ENCODE data around the gene TPCN1. TPM values are rescaled to one million over a fixed set of nuclear protein-coding genes. Genes with fewer than 3 reads are reported as not detected.

Gene TPCN1
- total and polyA plus RNA-seq, 2 experiments from 2014 or later, result 14.4 to 16.2 TPM

GRCh38 chr12:113267621-113268020 lies 46.4 kb downstream of the TPCN1 start (continued):
- TF ChIP-seq ZNF462 (CRISPR knock-in tag; IDR thresholded peaks at IDR 0.05), result no peak

GRCh38 chr12:113268136-113268535 lies 46.9 kb downstream of the TPCN1 start:
- no peaks in the 10 kb centered on the region for H3K9me2 ChIP-seq (ENCODE audit: insufficient read depth)
- no peaks in the 10 kb centered on the region for H3F3A ChIP-seq (replicated peaks; ENCODE audit: low read depth)
- no peak for ATAC-seq
- no peak for TF ChIP-seq CTCF (conservative IDR thresholded peaks at IDR 0.05; ENCODE audit: low read depth in 2 of 2)
- TF ChIP-seq EZH2 (IDR thresholded peaks at IDR 0.05; ENCODE audit: low read depth, unreplicated experiment), result no peak
- TF ChIP-seq REST (IDR thresholded peaks at IDR 0.05; ENCODE audit: unreplicated experiment), result no peak
- TF ChIP-seq NANOG (IDR thresholded peaks at IDR 0.05; ENCODE audit: borderline replicate concordance), result no peak
- no peak for TF ChIP-seq ZNF331 (CRISPR knock-in tag; IDR thresholded peaks at IDR 0.05; ENCODE audit: low read depth)
- TF ChIP-seq ZNF114 (CRISPR knock-in tag; IDR thresholded peaks at IDR 0.05), result no peak
- TF ChIP-seq STAT1 (IDR thresholded peaks at IDR 0.05; ENCODE audit: unreplicated experiment), result no peak

More at GRCh38 chr12:113268136-113268535, 46.9 kb downstream of the TPCN1 start:
- Mint-ChIP-seq H3K4me1 (peaks cover 9% of the 10 kb centered on the region), H3K27ac (no peak overlapping the region), H3K9me3 (no peaks in the 10 kb centered on the region), H3K4me3 (no peak overlapping the region), H3K27me3 (ENCODE audit: insufficient read depth, low read depth, poor library complexity) (peaks cover 11% of the 10 kb centered on the region), H3K36me3 (ENCODE audit: low read depth) (peaks cover 11% of the 10 kb centered on the region)
- no peaks in the 10 kb centered on the region for H3K4me1 ChIP-seq (ENCODE audit: insufficient read depth)
- H4K20me1 ChIP-seq (replicated peaks; ENCODE audit: insufficient read depth), result no peaks in the 10 kb centered on the region
- H3K4me3 ChIP-seq, result no peak overlapping the region
- H3K27me3 ChIP-seq (ENCODE audit: insufficient read depth), result no peaks in the 10 kb centered on the region
- no peak for DNase-seq (ENCODE audit: low spot score)
- no peaks in the 10 kb centered on the region for H3K36me3 ChIP-seq (ENCODE audit: insufficient read depth)
- H3K79me2 ChIP-seq (replicated peaks; ENCODE audit: insufficient read depth), result no peaks in the 10 kb centered on the region
- H2AFZ ChIP-seq, result no peak overlapping the region
- H3K27ac ChIP-seq (ENCODE audit: low read depth), result no peak overlapping the region
- no peak overlapping the region for H3K4me2 ChIP-seq
